Measurements from ENCODE around the gene RPS16. TPM values are rescaled to one million over a fixed set of nuclear protein-coding genes. Genes with fewer than 3 reads are reported as not detected.

RPS16 gene
- total RNA-seq, 1 donor from 2014 or later = 1,860 TPM

DNA sequence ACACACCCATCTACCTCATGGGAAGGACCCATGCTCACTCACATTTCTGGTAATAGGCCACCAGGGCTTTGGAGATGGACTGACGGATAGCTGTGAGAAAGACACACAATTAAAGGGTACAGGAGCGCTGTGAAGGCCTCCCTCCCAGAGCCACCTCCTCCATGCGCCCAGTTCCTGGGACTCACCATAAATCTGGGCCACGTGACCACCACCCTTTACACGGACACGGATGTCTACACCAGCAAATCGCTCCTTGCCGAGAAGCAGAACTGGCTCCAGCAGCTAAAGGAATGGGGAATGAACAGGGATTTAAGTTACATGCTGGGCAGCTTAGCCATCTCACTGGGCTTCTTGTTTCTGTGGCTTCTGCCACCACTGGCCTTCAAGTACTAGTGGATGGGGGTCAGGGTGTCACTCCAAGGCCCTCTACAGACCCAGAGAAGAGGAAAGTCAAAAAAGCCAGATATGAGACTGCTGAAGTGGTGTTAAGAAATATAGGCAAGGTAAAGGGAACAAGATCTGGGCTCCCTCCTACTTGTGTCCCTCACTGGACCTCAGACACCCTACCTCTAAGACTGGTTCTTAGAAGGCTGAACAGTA lies 2.2 kb downstream of the RPS16 start:
- Mint-ChIP-seq H3K4me3 (ENCODE audit: unreplicated experiment) (no peak overlapping the region), H3K36me3 (ENCODE audit: unreplicated experiment) (peaks cover 24% of the 10 kb centered on the region), H3K9me3 (ENCODE audit: unreplicated experiment) (no peaks in the 10 kb centered on the region), H3K27ac (ENCODE audit: unreplicated experiment) (no peak overlapping the region), H3K27me3 (ENCODE audit: unreplicated experiment) (no peaks in the 10 kb centered on the region), H3K4me1 (ENCODE audit: unreplicated experiment) (peaks cover 53% of the 10 kb centered on the region)
- DNase-seq (ENCODE audit: extremely low spot score, unreplicated experiment) = no peak
- TF ChIP-seq, protein P1, sequence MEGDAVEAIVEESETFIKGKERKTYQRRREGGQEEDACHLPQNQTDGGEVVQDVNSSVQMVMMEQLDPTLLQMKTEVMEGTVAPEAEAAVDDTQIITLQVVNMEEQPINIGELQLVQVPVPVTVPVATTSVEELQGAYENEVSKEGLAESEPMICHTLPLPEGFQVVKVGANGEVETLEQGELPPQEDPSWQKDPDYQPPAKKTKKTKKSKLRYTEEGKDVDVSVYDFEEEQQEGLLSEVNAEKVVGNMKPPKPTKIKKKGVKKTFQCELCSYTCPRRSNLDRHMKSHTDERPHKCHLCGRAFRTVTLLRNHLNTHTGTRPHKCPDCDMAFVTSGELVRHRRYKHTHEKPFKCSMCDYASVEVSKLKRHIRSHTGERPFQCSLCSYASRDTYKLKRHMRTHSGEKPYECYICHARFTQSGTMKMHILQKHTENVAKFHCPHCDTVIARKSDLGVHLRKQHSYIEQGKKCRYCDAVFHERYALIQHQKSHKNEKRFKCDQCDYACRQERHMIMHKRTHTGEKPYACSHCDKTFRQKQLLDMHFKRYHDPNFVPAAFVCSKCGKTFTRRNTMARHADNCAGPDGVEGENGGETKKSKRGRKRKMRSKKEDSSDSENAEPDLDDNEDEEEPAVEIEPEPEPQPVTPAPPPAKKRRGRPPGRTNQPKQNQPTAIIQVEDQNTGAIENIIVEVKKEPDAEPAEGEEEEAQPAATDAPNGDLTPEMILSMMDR (IDR thresholded peaks at IDR 0.05) = no peak

DNA sequence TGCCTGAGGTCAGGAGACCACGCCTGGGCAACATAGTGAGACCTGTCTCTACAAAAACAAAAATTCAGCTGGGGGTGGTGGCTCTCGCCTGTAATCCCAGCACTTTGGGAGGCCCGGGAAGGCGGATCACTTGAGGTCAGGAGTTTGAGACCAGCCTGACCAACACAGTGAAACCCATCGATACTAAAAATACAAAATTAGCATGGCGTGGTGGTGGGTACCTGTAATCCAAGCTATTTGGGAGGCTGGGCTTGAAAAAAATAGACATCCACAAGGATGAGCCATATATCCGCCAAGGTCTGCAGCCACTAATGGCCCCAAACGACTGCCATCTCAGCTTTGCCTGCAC lies 3.1 kb downstream of the RPS16 start:
- no peaks in the 10 kb centered on the region for H3K27me3 Mint-ChIP-seq (ENCODE audit: unreplicated experiment)
- TF ChIP-seq, protein P1 (IDR thresholded peaks at IDR 0.05) = no peak
- peak overlapping the region; percentile 7 for H3K27ac Mint-ChIP-seq (ENCODE audit: unreplicated experiment)
- H3K4me3 Mint-ChIP-seq (ENCODE audit: unreplicated experiment) = no peak overlapping the region
- DNase-seq (ENCODE audit: extremely low spot score, unreplicated experiment) = no peak
- H3K9me3 Mint-ChIP-seq (ENCODE audit: unreplicated experiment) = no peaks in the 10 kb centered on the region
- peaks cover 62% of the 10 kb centered on the region for H3K4me1 Mint-ChIP-seq (ENCODE audit: unreplicated experiment)
- H3K36me3 Mint-ChIP-seq (ENCODE audit: unreplicated experiment) = peaks cover 24% of the 10 kb centered on the region

DNA sequence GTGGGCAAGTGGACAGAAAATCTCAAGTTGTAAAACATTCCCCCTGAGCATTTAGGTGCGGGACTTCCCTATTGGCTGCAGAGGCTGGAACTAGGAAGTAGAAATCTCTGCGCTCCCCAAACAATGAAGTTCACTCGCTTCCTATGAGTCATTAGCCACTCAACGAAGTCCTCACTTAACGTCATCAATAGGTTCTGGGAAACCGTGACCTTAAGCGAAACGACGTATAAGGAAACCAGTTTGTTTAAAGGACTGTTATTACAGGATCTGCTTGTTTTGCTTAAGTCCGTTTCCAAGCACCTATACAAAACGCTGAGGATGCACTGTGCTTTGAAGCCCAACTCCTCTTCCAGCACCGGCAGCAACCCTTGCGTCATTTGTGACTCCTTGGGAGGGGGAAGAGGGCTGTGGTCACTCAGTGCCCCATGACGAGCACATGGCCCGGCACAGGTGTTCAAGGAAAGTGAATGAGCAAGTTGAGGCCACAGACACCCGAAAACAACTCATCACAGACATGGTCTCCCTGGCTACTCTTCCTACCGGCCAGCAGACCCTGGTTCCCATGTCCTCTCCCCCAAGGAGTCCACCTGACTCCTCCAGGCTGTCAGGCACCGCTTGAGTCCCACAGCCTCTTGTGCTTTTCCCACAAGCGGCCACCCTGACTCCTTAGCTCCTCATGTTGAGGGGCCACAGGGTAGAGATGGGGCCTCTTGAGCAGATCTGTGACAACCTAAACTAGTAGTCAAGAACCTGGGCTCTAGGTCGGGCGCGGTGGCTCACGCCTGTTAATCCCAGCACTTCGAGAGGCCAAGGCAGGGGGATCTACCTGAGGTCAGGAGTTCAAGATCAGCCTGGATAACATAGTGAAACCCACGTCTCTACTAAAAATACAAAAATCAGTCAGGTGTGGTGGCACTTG lies 4.8 kb downstream of the RPS16 start:
- TF ChIP-seq, protein P1 (IDR thresholded peaks at IDR 0.05) = no peak
- Mint-ChIP-seq H3K27me3 (ENCODE audit: unreplicated experiment) (no peaks in the 10 kb centered on the region), H3K36me3 (ENCODE audit: unreplicated experiment) (peaks cover 29% of the 10 kb centered on the region), H3K27ac (ENCODE audit: unreplicated experiment) (peak overlapping the region; percentile 73), H3K4me1 (ENCODE audit: unreplicated experiment) (peaks cover 62% of the 10 kb centered on the region), H3K9me3 (ENCODE audit: unreplicated experiment) (no peaks in the 10 kb centered on the region), H3K4me3 (ENCODE audit: unreplicated experiment) (no peak overlapping the region)
- no peak for DNase-seq (ENCODE audit: extremely low spot score, unreplicated experiment)

DNA sequence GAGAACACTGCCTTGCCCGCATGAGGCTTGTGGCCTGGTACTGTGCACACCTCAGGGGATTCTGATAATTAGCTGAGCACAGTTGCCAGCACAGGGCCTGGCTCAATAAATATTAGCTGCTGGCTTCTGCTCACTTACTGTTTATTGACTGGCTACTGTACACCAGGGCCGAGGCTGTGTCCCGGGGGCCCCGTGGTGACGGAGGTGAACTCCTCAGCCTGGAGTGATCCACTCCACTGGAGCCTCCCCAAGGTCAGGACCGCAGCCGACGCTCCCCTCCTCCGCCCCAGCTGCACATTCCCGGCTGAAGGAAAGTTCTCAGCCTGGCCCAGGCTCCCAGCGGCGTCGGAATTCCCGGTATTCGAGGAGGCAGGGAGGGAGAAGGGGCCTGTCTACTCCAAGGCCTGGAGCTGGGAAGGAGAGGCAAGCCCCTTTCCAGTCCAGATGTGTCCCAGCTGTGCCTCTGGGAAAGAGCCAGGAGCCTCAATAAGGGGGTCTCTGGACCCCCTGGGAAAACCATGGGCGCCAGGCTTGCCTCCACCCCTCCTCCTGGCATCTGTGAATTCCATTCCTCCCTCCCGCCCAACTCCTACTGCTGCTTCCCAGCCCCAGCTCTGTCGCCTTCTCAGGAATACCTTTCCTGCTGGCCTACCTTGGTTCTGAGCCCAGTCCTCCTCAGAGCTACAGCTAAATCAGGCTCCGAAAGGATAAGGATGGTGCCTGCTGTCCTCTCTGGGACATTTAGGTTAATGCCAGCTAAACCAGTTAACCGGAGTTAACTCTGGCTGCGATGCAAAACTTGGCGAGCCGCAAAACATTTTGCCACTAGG lies 7.3 kb downstream of the RPS16 start:
- peak overlapping the region; percentile 35 for H3K4me3 Mint-ChIP-seq (ENCODE audit: unreplicated experiment)
- H3K4me1 Mint-ChIP-seq (ENCODE audit: unreplicated experiment) = peaks cover 48% of the 10 kb centered on the region
- no peaks in the 10 kb centered on the region for H3K27me3 Mint-ChIP-seq (ENCODE audit: unreplicated experiment)
- H3K36me3 Mint-ChIP-seq (ENCODE audit: unreplicated experiment) = peaks cover 28% of the 10 kb centered on the region
- DNase-seq (ENCODE audit: extremely low spot score, unreplicated experiment) = peak; percentile 94
- TF ChIP-seq, protein P1 (IDR thresholded peaks at IDR 0.05) = no peak
- no peaks in the 10 kb centered on the region for H3K9me3 Mint-ChIP-seq (ENCODE audit: unreplicated experiment)
- H3K27ac Mint-ChIP-seq (ENCODE audit: unreplicated experiment) = peak overlapping the region; percentile 85
